GM12873 (cell line): ENCODE data around the gene MARCHF2.

Experiments used
- CTCF ChIP-seq: IDR thresholded peaks from 2 replicates; pipeline ENCODE4 v1.5.1; 2012; ENCODE audit warnings: low read depth, mild to moderate bottlenecking, moderate library complexity, low read length, control low read depth; ENCODE audit not compliant: insufficient read depth; ENCODE audit errors: missing control alignments

Gene MARCHF2

GRCh38 chr19:8401981-8402411 is 11.1 kb upstream of the MARCHF2 start:
- TF ChIP-seq CTCF, result no peak

GRCh38 chr19:8403098-8403819 is 9.8 kb upstream of the MARCHF2 start:
- no peak for TF ChIP-seq CTCF

GRCh38 chr19:8403820-8404109 is 9.3 kb upstream of the MARCHF2 start:
- no peak for TF ChIP-seq CTCF

GRCh38 chr19:8404391-8405151 is 8.5 kb upstream of the MARCHF2 start:
- TF ChIP-seq CTCF, result no peak

GRCh38 chr19:8413629-8413995 is 507 bp downstream of the MARCHF2 start:
- TF ChIP-seq CTCF, result no peak

- no peak for TF ChIP-seq CTCF
These were observed 3.7 kb downstream of the MARCHF2 start for GRCh38 chr19:8416796-8417195.

- no peak for TF ChIP-seq CTCF
These were observed 8.7 kb downstream of the MARCHF2 start for GRCh38 chr19:8421484-8422461.
